Measurements from ENCODE around the gene SHC4. TPM values are rescaled to one million over a fixed set of nuclear protein-coding genes. Genes with fewer than 3 reads are reported as not detected.

Gene SHC4
- total RNA-seq: 1.5 and 1.6 TPM in 2 replicates

GRCh38 chr15:48963524-48964113 is at the start of gene SHC4:
Gene SHC4, minus strand, starts transcription at chr15:48963919. Its CDS starts 904 bp downstream, at chr15:48963015.

GRCh38 chr15:48877630-48878595 is 85.8 kb downstream of the SHC4 start, which contains the start of gene EID1:
Gene EID1, plus strand, starts transcription at chr15:48878134. Its CDS starts 43 bp downstream, at chr15:48878177.

GRCh38 chr15:48810414-48811324 is 153.1 kb downstream of the SHC4 start, which contains the start of gene CEP152:
Gene CEP152, minus strand, starts transcription at chr15:48811069. Its CDS starts 5,420 bp downstream, at chr15:48805649.

Other genes starting within 250 kb of the SHC4 start
- 3.4 and 5.0 TPM in 2 replicates for gene CEP152, start 152.8 kb downstream of the SHC4 start, total RNA-seq
- 286 and 297 TPM in 2 replicates for gene EID1, start 85.8 kb downstream of the SHC4 start, total RNA-seq
- gene SECISBP2L, start 82.5 kb upstream of the SHC4 start, total RNA-seq: 17.8 and 29.1 TPM in 2 replicates
- 39.6 and 85.9 TPM in 2 replicates for gene COPS2, start 191.7 kb upstream of the SHC4 start, total RNA-seq
- 39.9 and 51.7 TPM in 2 replicates for gene GALK2, start 206.3 kb upstream of the SHC4 start, total RNA-seq